HUES48 (cell line): ENCODE measurements around the gene THTPA.

ENCODE experiments used
- H3K27ac ChIP-seq: one replicate; pipeline ENCODE4 v1.7.0; 2013; ENCODE audit warnings: low read depth, low read length, inconsistent platforms
- H3K27me3 ChIP-seq: 2 replicates; pipeline ENCODE4 v1.6.1; 2013; ENCODE audit warnings: mild to moderate bottlenecking, low read length; ENCODE audit not compliant: control insufficient read depth, insufficient read depth
- H3K36me3 ChIP-seq: 2 replicates; pipeline ENCODE4 v1.6.1; 2013; ENCODE audit warnings: low read length; ENCODE audit not compliant: control insufficient read depth, insufficient read depth
- H3K4me1 ChIP-seq: 2 replicates; pipeline ENCODE4 v1.6.1; 2013; ENCODE audit warnings: mild to moderate bottlenecking, low read length; ENCODE audit not compliant: control insufficient read depth, insufficient read depth
- H3K4me3 ChIP-seq: 2 replicates; pipeline ENCODE4 v1.5.1; 2013; ENCODE audit warnings: mild to moderate bottlenecking, low read depth, low read length
- H3K9ac ChIP-seq: 2 replicates; pipeline ENCODE4 v1.6.1; 2013; ENCODE audit warnings: mild to moderate bottlenecking, low read depth, low read length, moderate library complexity
- H3K9me3 ChIP-seq: 2 replicates; pipeline ENCODE4 v1.6.1; 2013; ENCODE audit warnings: low read length; ENCODE audit not compliant: control insufficient read depth, insufficient read depth

THTPA gene

DNA sequence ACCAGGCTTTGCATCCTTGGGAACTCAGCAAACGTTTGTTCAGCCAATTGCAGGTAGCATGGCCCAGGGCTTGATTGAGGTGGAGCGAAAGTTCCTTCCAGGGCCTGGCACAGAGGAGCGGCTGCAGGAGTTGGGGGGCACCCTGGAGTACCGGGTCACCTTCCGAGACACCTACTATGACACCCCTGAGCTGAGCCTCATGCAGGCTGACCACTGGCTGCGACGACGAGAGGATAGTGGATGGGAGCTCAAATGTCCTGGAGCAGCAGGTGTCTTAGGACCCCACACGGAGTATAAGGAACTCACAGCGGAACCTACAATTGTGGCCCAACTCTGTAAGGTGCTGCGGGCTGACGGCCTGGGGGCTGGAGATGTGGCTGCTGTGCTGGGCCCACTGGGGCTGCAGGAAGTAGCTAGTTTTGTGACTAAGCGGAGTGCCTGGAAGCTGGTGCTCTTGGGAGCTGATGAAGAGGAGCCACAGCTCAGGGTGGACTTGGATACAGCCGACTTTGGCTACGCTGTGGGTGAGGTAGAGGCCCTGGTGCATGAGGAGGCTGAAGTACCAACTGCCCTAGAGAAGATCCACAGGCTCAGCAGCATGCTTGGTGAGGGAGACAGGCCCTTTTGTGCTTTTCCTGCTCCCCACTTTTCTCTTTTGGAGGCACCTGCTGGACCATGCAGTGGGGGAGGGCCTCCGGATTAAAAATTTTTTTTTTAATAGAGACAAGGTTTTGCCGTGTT, 799 bp downstream of the THTPA start:
- H3K9ac ChIP-seq: peak overlapping the region; percentile 90; the same call in 1 of the 2 replicates
- peaks cover 21% of the 10 kb centered on the region for H3K4me1 ChIP-seq
- H3K27me3 ChIP-seq: no peaks in the 10 kb centered on the region
- H3K36me3 ChIP-seq: peaks cover 42% of the 10 kb centered on the region
- H3K9me3 ChIP-seq: no peaks in the 10 kb centered on the region
- peak overlapping the region; percentile 93 for H3K4me3 ChIP-seq
- no peak overlapping the region for H3K27ac ChIP-seq

GRCh38 chr14:23557521-23557920, 1.4 kb downstream of the THTPA start:
- Histone ChIP-seq H3K4me1 (peaks cover 18% of the 10 kb centered on the region), H3K36me3 (peaks cover 48% of the 10 kb centered on the region), H3K4me3 (no peak overlapping the region), H3K27me3 (no peaks in the 10 kb centered on the region), H3K27ac (no peak overlapping the region), H3K9ac (no peak overlapping the region), H3K9me3 (no peaks in the 10 kb centered on the region)

DNA sequence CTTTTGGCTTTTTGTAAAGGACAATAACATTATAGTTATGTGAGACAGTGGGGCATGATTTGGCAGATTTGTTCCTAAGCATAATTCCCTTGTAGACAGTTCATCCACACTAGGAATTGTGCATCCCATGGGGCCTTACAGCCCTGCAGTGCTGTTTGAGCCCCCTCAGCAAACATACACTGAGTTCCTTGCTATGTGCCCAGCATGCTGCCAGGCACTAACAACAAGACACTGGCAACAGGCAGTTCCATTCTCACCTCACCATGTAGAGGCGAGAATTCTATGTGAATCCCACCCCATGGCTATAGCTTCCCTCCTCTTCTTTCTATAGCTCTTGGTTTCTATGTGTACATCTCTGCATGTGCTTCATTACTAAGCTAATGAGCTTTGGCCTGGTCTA, 1.9 kb downstream of the THTPA start:
- H3K36me3 ChIP-seq: peaks cover 50% of the 10 kb centered on the region
- H3K27me3 ChIP-seq: no peaks in the 10 kb centered on the region
- no peak overlapping the region for H3K4me3 ChIP-seq
- no peak overlapping the region for H3K9ac ChIP-seq
- H3K9me3 ChIP-seq: no peaks in the 10 kb centered on the region
- H3K4me1 ChIP-seq: peaks cover 18% of the 10 kb centered on the region
- no peak overlapping the region for H3K27ac ChIP-seq

DNA sequence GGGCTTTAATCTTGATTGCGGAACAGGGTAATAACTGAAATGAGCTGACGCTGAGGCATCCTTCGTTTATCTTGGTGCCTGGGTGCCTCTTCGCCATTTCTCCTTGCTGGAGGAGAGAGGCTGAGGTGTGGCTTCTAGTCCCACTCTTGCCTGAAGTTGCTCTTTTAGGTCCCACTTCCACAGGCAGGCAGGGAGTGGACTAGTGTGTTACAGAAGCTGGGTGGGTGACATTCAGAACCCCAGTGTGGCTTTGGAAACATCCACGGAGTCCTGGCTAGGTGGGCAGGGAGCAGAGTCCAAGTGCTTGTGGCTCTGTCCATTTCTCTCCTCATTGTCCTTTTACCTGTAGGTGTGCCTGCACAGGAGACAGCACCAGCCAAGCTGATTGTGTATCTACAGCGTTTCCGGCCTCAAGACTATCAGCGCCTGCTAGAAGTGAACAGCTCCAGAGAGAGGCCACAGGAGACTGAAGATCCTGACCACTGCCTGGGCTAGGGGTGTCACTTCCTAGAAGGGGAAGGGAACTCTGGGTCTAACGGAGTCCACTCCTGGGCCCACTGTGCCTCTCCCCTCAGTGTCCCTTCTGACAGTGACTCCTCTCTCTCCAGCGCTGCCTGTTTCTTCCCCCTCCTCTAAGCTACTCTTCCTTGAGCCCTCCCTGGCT, 2.4 kb downstream of the THTPA start:
- H3K9me3 ChIP-seq: no peaks in the 10 kb centered on the region
- no peak overlapping the region for H3K9ac ChIP-seq
- no peak overlapping the region for H3K4me3 ChIP-seq
- peak overlapping the region; percentile 52 for H3K27ac ChIP-seq
- no peaks in the 10 kb centered on the region for H3K27me3 ChIP-seq
- H3K4me1 ChIP-seq: peaks cover 18% of the 10 kb centered on the region
- peaks cover 55% of the 10 kb centered on the region for H3K36me3 ChIP-seq

GRCh38 chr14:23559010-23559925, 3.2 kb downstream of the THTPA start:
- no peaks in the 10 kb centered on the region for H3K9me3 ChIP-seq
- H3K9ac ChIP-seq: no peak overlapping the region
- peaks cover 63% of the 10 kb centered on the region for H3K36me3 ChIP-seq
- H3K27me3 ChIP-seq: no peaks in the 10 kb centered on the region
- peak overlapping the region; percentile 52 for H3K27ac ChIP-seq
- H3K4me3 ChIP-seq: no peak overlapping the region
- H3K4me1 ChIP-seq: peaks cover 18% of the 10 kb centered on the region

DNA sequence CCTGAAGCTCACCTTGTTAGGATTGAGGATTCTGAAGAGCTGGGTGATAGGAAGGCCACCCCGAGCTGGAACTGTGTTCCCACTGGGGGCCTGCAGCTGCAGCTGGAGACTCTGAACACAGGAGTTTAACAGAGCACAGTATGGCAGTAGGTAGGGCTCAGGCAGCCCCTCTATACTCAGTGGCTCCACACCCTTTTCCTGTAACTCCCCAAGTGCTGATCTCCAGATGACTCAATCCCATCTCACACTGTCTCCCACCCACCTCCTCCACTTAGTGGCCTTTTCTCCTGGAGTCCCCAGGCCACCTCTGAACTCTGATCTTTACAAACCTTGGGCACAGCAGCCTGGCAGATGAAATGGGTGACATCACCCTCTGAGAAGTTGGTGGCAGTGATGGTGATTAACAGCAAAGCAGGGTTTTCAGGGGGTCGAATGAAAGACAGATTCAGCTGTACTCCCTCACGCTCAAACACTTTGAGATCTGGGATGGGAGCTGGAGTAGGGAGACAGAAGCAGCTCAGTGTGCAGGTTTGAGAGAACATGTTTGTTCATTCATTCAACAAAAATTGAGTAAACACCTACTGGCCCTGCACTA, 4.0 kb downstream of the THTPA start:
- no peak overlapping the region for H3K9ac ChIP-seq
- no peak overlapping the region for H3K4me3 ChIP-seq
- H3K36me3 ChIP-seq: peaks cover 70% of the 10 kb centered on the region
- H3K4me1 ChIP-seq: peaks cover 18% of the 10 kb centered on the region
- H3K9me3 ChIP-seq: no peaks in the 10 kb centered on the region
- H3K27me3 ChIP-seq: no peaks in the 10 kb centered on the region
- H3K27ac ChIP-seq: no peak overlapping the region

DNA sequence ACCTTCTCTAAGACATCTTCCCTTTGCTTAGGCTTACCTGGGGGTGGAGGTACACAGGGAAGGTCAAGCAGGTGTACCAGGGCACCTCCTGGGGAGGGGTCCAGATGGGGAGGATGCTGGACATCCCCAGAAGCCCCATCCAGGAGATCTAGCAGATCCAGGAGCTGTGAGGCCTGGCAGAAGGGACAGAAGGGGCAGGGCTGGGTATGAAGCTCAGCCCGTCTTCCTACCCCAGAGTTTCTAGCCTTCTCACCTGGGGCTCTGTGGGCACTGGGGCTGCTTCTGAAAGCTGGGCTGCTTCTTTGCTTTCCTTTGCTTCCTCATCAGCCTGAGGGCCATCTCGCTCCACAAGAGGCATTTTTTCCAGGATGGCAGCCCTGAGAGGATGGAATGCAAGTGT, 5.2 kb downstream of the THTPA start:
- peaks cover 16% of the 10 kb centered on the region for H3K4me1 ChIP-seq
- no peaks in the 10 kb centered on the region for H3K27me3 ChIP-seq
- H3K36me3 ChIP-seq: peaks cover 82% of the 10 kb centered on the region
- H3K4me3 ChIP-seq: no peak overlapping the region
- no peak overlapping the region for H3K9ac ChIP-seq
- H3K9me3 ChIP-seq: no peaks in the 10 kb centered on the region
- H3K27ac ChIP-seq: no peak overlapping the region

DNA sequence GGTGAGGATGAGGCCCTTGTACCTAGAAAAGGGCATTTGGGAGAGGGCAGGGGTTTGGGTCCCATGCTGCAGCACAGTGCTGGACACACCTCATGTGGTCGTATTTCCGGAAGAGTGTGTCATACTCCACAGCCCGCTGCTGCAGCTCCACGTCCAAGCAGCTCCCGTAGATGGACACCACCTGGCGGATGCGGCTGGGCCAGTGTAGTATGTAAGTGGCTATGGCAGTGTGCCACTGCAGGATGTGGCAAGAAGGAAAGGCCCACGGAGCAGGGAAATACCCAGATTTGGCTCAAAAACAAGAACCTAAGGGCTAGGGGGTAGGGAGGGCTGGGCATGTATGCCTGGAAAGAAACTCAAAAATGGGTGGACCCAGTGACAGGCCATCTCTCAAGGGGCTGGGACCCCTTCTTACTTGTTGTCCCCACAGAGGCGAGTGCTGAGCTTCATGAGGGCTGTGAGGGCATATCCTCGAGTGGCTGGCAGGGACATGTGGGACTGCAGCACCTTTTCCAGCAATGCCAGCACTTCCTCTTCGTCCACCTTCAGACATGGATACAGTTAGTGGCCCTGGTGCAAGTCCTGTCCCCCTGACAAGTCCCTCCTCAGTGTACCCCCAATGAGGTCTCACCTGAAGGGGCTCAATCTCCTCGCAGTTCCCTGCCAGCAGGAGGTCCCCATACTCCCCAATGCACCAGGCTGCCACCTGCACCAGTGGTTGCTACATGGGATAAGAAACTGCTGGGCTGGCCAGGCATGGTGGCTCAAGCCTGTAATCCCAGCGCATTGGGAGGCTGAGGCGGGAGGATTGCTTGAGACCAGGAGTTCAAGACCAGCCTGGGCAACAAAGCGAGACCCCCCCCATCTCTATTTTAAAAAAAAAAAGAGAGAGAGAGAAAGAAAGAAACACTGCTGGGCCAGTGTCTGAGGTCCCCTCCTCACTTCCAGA, 6.1 kb downstream of the THTPA start:
- Histone ChIP-seq H3K27ac (no peak overlapping the region), H3K4me3 (no peak overlapping the region), H3K27me3 (no peaks in the 10 kb centered on the region), H3K9ac (no peak overlapping the region), H3K4me1 (peaks cover 13% of the 10 kb centered on the region), H3K9me3 (no peaks in the 10 kb centered on the region), H3K36me3 (peaks cover 82% of the 10 kb centered on the region)

- no peaks in the 10 kb centered on the region for H3K27me3 ChIP-seq
- peaks cover 12% of the 10 kb centered on the region; the same call in 1 of the 2 replicates for H3K4me1 ChIP-seq
- no peak overlapping the region for H3K27ac ChIP-seq
- H3K9me3 ChIP-seq: no peaks in the 10 kb centered on the region
- no peak overlapping the region for H3K4me3 ChIP-seq
- peaks cover 79% of the 10 kb centered on the region for H3K36me3 ChIP-seq
- no peak overlapping the region for H3K9ac ChIP-seq
Observed at GRCh38 chr14:23562822-23563472, 6.9 kb downstream of the THTPA start.
